HL-60 (cell line): ENCODE measurements around the gene CFAP206.

Experiments
- GABPA ChIP-seq: IDR thresholded peaks from 2 replicates; pipeline ENCODE4 v1.6.1; 2012; ENCODE audit warnings: low read depth
- POLR2AphosphoS5 ChIP-seq: IDR thresholded peaks from 2 replicates; pipeline ENCODE4 v1.6.1; 2012; ENCODE audit warnings: low read depth
- SPI1 ChIP-seq: IDR thresholded peaks from 2 replicates; pipeline ENCODE4 v1.6.1; 2012; ENCODE audit warnings: low read depth, mild to moderate bottlenecking, borderline replicate concordance
- TF ChIP-seq, protein P1 (sequence below): IDR thresholded peaks from one replicate; pipeline ENCODE4 v1.5.1; 2011; ENCODE audit warnings: low read length, control low read depth, inconsistent platforms; ENCODE audit not compliant: insufficient read depth
- TF ChIP-seq, protein P2 (sequence below): IDR thresholded peaks from 2 replicates; pipeline ENCODE4 v1.6.1; 2012; ENCODE audit warnings: low read depth; ENCODE audit not compliant: insufficient replicate concordance

DNA sequence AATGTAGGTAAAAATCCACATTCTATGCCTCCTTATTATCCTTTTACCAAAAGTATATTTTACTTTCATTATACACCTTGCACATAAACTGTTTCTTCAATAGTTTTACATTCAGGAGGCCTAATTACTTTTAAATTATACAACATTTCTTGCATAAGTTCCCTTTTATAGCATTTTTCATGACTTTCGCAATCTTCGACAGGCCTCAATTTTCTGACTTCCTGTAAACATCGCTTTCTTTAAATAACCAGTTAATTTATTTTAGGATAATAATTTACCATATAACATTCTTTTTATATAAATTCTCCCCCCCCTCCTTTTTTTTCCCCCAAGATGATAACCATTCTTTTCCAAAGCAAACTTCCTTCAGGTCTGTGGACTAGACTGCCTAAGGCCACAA, 74.2 kb downstream of the CFAP206 start:
- TF ChIP-seq, protein P1, sequence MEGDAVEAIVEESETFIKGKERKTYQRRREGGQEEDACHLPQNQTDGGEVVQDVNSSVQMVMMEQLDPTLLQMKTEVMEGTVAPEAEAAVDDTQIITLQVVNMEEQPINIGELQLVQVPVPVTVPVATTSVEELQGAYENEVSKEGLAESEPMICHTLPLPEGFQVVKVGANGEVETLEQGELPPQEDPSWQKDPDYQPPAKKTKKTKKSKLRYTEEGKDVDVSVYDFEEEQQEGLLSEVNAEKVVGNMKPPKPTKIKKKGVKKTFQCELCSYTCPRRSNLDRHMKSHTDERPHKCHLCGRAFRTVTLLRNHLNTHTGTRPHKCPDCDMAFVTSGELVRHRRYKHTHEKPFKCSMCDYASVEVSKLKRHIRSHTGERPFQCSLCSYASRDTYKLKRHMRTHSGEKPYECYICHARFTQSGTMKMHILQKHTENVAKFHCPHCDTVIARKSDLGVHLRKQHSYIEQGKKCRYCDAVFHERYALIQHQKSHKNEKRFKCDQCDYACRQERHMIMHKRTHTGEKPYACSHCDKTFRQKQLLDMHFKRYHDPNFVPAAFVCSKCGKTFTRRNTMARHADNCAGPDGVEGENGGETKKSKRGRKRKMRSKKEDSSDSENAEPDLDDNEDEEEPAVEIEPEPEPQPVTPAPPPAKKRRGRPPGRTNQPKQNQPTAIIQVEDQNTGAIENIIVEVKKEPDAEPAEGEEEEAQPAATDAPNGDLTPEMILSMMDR, result no peak
- TF ChIP-seq, protein P2, sequence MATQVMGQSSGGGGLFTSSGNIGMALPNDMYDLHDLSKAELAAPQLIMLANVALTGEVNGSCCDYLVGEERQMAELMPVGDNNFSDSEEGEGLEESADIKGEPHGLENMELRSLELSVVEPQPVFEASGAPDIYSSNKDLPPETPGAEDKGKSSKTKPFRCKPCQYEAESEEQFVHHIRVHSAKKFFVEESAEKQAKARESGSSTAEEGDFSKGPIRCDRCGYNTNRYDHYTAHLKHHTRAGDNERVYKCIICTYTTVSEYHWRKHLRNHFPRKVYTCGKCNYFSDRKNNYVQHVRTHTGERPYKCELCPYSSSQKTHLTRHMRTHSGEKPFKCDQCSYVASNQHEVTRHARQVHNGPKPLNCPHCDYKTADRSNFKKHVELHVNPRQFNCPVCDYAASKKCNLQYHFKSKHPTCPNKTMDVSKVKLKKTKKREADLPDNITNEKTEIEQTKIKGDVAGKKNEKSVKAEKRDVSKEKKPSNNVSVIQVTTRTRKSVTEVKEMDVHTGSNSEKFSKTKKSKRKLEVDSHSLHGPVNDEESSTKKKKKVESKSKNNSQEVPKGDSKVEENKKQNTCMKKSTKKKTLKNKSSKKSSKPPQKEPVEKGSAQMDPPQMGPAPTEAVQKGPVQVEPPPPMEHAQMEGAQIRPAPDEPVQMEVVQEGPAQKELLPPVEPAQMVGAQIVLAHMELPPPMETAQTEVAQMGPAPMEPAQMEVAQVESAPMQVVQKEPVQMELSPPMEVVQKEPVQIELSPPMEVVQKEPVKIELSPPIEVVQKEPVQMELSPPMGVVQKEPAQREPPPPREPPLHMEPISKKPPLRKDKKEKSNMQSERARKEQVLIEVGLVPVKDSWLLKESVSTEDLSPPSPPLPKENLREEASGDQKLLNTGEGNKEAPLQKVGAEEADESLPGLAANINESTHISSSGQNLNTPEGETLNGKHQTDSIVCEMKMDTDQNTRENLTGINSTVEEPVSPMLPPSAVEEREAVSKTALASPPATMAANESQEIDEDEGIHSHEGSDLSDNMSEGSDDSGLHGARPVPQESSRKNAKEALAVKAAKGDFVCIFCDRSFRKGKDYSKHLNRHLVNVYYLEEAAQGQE, result no peak
- TF ChIP-seq POLR2AphosphoS5 (no peak), SPI1 (peak; percentile 35; the same call in 1 of the 2 replicates), GABPA (no peak)
